GM10266 (cell line): ENCODE data around the gene AKAP14.
"Not testable (repeated sequence)": the region's sequence is repeated elsewhere in the genome, so short reads cannot be mapped to it uniquely, and the experiment has no call there.

Source experiments
- DNase-seq: peaks from one replicate; pipeline ENCODE4 v3.0.0; 2012; ENCODE audit errors: extremely low spot score
- CTCF ChIP-seq: IDR thresholded peaks from 2 replicates; pipeline ENCODE4 v1.5.1; 2012; ENCODE audit warnings: mild to moderate bottlenecking, low read depth; ENCODE audit not compliant: control insufficient read depth, insufficient read depth; ENCODE audit errors: missing control alignments

Gene AKAP14

GRCh38 chrX:119878740-119879139 is 17.0 kb upstream of the AKAP14 start:
- TF ChIP-seq CTCF: no peak

GRCh38 chrX:119880076-119880475 is 15.6 kb upstream of the AKAP14 start:
- no peak for DNase-seq
- no peak for TF ChIP-seq CTCF

More at GRCh38 chrX:119878740-119879139, 17.0 kb upstream of the AKAP14 start:
- DNase-seq: no peak

- peak; percentile 53 for DNase-seq
- peak; percentile 52 for TF ChIP-seq CTCF
These were observed 14.9 kb upstream of the AKAP14 start for GRCh38 chrX:119880552-119881437.

GRCh38 chrX:119885554-119886428 is 9.9 kb upstream of the AKAP14 start:
- no peak for TF ChIP-seq CTCF
- no peak for DNase-seq

- peak; percentile 71 for DNase-seq
- peak; percentile 67 for TF ChIP-seq CTCF
These were observed 7.8 kb upstream of the AKAP14 start for GRCh38 chrX:119887721-119888425.

- DNase-seq: not testable (repeated sequence)
These were observed 5.1 kb upstream of the AKAP14 start for GRCh38 chrX:119890626-119891025.

GRCh38 chrX:119891961-119892692 is 3.6 kb upstream of the AKAP14 start:
- not testable (repeated sequence) for DNase-seq
